Activated CD4-positive, alpha-beta memory T cell treated with anti-CD3 and anti-CD28 coated beads for 36 hours (primary cell): ENCODE results near the gene SQSTM1. TPM values are rescaled to one million over a fixed set of nuclear protein-coding genes. Genes with fewer than 3 reads are reported as not detected.

Experiments
- CTCF ChIA-PET: fragments of 350-600 bp; sonication (Branson Sonifier 250); formaldehyde crosslinking; loops from one replicate; lab custom pipeline; 2021; ENCODE audit warnings: antibody characterized with exemption, inconsistent platforms; lab: Charles Lee
- POLR2A ChIA-PET: fragments of 350-600 bp; sonication (Branson Sonifier 250); formaldehyde crosslinking; loops from one replicate; lab custom pipeline; 2021; ENCODE audit warnings: antibody characterized with exemption; lab: Charles Lee
- DNase-seq: peaks from one replicate; pipeline ENCODE4 v3.0.0-alpha.2; 2020
- H3K27ac Mint-ChIP-seq: one replicate; pipeline ENCODE4 v1.8.0; 2021; ENCODE audit warnings: mixed read lengths
- H3K27me3 Mint-ChIP-seq: one replicate; pipeline ENCODE4 v1.8.0; 2021; ENCODE audit warnings: mixed read lengths
- H3K36me3 Mint-ChIP-seq: one replicate; pipeline ENCODE4 v1.8.0; 2021; ENCODE audit warnings: mixed read lengths
- H3K4me1 Mint-ChIP-seq: one replicate; pipeline ENCODE4 v1.8.0; 2021; ENCODE audit warnings: low read depth, mixed read lengths
- H3K4me3 Mint-ChIP-seq: one replicate; pipeline ENCODE4 v1.8.0; 2021; ENCODE audit warnings: mild to moderate bottlenecking, mixed read lengths
- H3K9me3 Mint-ChIP-seq: one replicate; pipeline ENCODE4 v1.8.0; 2021; ENCODE audit warnings: mixed read lengths
- intact Hi-C: fragments of 100-400 bp; cut with micrococcal nuclease; formaldehyde crosslinking; loops from one replicate; pipeline ENCODE4 v1.15.1; 2023
- total RNA-seq, 2 experiments: library from RNA; stranded (reverse); gene quantifications; one replicate each; pipeline ENCODE4 v1.2.3, GENCODE V29; 2021

SQSTM1 gene
- total RNA-seq, 2 experiments from 2014 or later = 127 to 130 TPM

GRCh38 chr5:179812997-179813607 is 7.6 kb upstream of the SQSTM1 start:
- Mint-ChIP-seq H3K27ac (no peak overlapping the region), H3K36me3 (peaks cover 23% of the 10 kb centered on the region), H3K9me3 (no peaks in the 10 kb centered on the region), H3K27me3 (peaks cover 2% of the 10 kb centered on the region), H3K4me1 (peaks cover 8% of the 10 kb centered on the region), H3K4me3 (no peak overlapping the region)
- ChIA-PET POLR2A (interaction anchor here (0.6 to 1.3 kb wide), 2 partner anchors 11 to 104 kb away, joined by 3 to 6 read pairs; no protein-coding TSS in a partner anchor), CTCF (interaction anchor here (0.7 kb wide), 1 partner anchor 66 kb away, joined by 3 read pairs; no protein-coding TSS in a partner anchor)
- intact Hi-C loops = no loop called here
- no peak for DNase-seq

GRCh38 chr5:179814090-179814489 is 6.6 kb upstream of the SQSTM1 start:
- Mint-ChIP-seq H3K27me3 (peaks cover 2% of the 10 kb centered on the region), H3K4me3 (no peak overlapping the region), H3K4me1 (peaks cover 16% of the 10 kb centered on the region), H3K36me3 (peaks cover 24% of the 10 kb centered on the region), H3K27ac (no peak overlapping the region), H3K9me3 (no peaks in the 10 kb centered on the region)
- CTCF ChIA-PET = interaction anchor here (1.6 to 2.6 kb wide), 2 partner anchors 12 to 51 kb away, joined by 3 to 7 read pairs; no protein-coding TSS in a partner anchor
- intact Hi-C loops = no loop called here
- no peak for DNase-seq
- POLR2A ChIA-PET = interaction anchor here (0.6 kb wide), 1 partner anchor 103 kb away, joined by 6 read pairs; no protein-coding TSS in a partner anchor

- Mint-ChIP-seq H3K27ac (no peak overlapping the region), H3K4me3 (no peak overlapping the region), H3K27me3 (peaks cover 2% of the 10 kb centered on the region), H3K36me3 (peaks cover 20% of the 10 kb centered on the region), H3K9me3 (no peaks in the 10 kb centered on the region), H3K4me1 (peaks cover 27% of the 10 kb centered on the region)
- DNase-seq = no peak
- intact Hi-C loops = loop anchor here (5.0 kb wide), 1 partner anchor 193 kb away; the partner anchor contains the start of gene HNRNPH1
- ChIA-PET CTCF (interaction anchor here (1.6 to 2.6 kb wide), 2 partner anchors 13 to 52 kb away, joined by 3 to 7 read pairs; no protein-coding TSS in a partner anchor), POLR2A (no interaction called here)
These were observed 5.0 kb upstream of the SQSTM1 start for GRCh38 chr5:179815491-179816249.

GRCh38 chr5:179816401-179816795 is 4.3 kb upstream of the SQSTM1 start:
- Mint-ChIP-seq H3K4me3 (no peak overlapping the region), H3K36me3 (peaks cover 19% of the 10 kb centered on the region), H3K9me3 (no peaks in the 10 kb centered on the region), H3K27me3 (peaks cover 2% of the 10 kb centered on the region), H3K27ac (no peak overlapping the region), H3K4me1 (peaks cover 27% of the 10 kb centered on the region)
- CTCF ChIA-PET = interaction anchor here (2.6 kb wide), 1 partner anchor 14 kb away, joined by 7 read pairs; no protein-coding TSS in a partner anchor
- DNase-seq = no peak
- intact Hi-C loops = loop anchor here (5.0 kb wide), 1 partner anchor 194 kb away; the partner anchor contains the start of gene HNRNPH1
- POLR2A ChIA-PET = no interaction called here

GRCh38 chr5:179816796-179817469 is 3.8 kb upstream of the SQSTM1 start:
- Mint-ChIP-seq H3K27ac (no peak overlapping the region), H3K4me1 (peaks cover 29% of the 10 kb centered on the region), H3K27me3 (peaks cover 2% of the 10 kb centered on the region), H3K4me3 (no peak overlapping the region), H3K36me3 (peaks cover 22% of the 10 kb centered on the region), H3K9me3 (no peaks in the 10 kb centered on the region)
- intact Hi-C loops = loop anchor here (5.0 kb wide), 1 partner anchor 195 kb away; the partner anchor contains the start of gene HNRNPH1
- DNase-seq = no peak
- POLR2A ChIA-PET = no interaction called here
- CTCF ChIA-PET = no interaction called here

GRCh38 chr5:179817470-179817840 is 3.2 kb upstream of the SQSTM1 start:
- H3K4me3 Mint-ChIP-seq = no peak overlapping the region
- H3K9me3 Mint-ChIP-seq = no peaks in the 10 kb centered on the region
- CTCF ChIA-PET = no interaction called here
- H3K4me1 Mint-ChIP-seq = peaks cover 34% of the 10 kb centered on the region
- H3K27me3 Mint-ChIP-seq = peaks cover 2% of the 10 kb centered on the region
- H3K36me3 Mint-ChIP-seq = peaks cover 23% of the 10 kb centered on the region
- POLR2A ChIA-PET = no interaction called here
- intact Hi-C loops = loop anchor here (5.0 kb wide), 1 partner anchor 195 kb away; the partner anchor contains the start of gene HNRNPH1
- no peak for DNase-seq
- H3K27ac Mint-ChIP-seq = no peak overlapping the region

- ChIA-PET POLR2A (interaction anchor here (3.2 kb wide), 1 partner anchor 13 kb away, joined by 19 read pairs; no protein-coding TSS in a partner anchor), CTCF (interaction anchor here (1.3 kb wide), 1 partner anchor 22 kb away, joined by 3 read pairs; no protein-coding TSS in a partner anchor)
- H3K4me3 Mint-ChIP-seq = peak overlapping the region; percentile 76
- H3K9me3 Mint-ChIP-seq = no peaks in the 10 kb centered on the region
- H3K4me1 Mint-ChIP-seq = peaks cover 41% of the 10 kb centered on the region
- H3K27me3 Mint-ChIP-seq = peaks cover 2% of the 10 kb centered on the region
- intact Hi-C loops = loop anchor here (5.0 kb wide), 1 partner anchor 196 kb away; the partner anchor contains the start of gene HNRNPH1
- no peak for DNase-seq
- peak overlapping the region; percentile 62 for H3K27ac Mint-ChIP-seq
- H3K36me3 Mint-ChIP-seq = peaks cover 25% of the 10 kb centered on the region
These were observed 2.6 kb upstream of the SQSTM1 start for GRCh38 chr5:179817890-179818745.

- Mint-ChIP-seq H3K4me3 (peak overlapping the region; percentile 76), H3K4me1 (peaks cover 46% of the 10 kb centered on the region), H3K9me3 (no peaks in the 10 kb centered on the region), H3K27ac (peak overlapping the region; percentile 69), H3K27me3 (peaks cover 2% of the 10 kb centered on the region), H3K36me3 (peaks cover 29% of the 10 kb centered on the region)
- POLR2A ChIA-PET = interaction anchor here (2.1 to 3.2 kb wide), 2 partner anchors 14 to 40 kb away, joined by 6 to 19 read pairs; partner anchors contain the start of gene MRNIP
- CTCF ChIA-PET = interaction anchor here (1.3 kb wide), 1 partner anchor 23 kb away, joined by 3 read pairs; no protein-coding TSS in a partner anchor
- DNase-seq = peak; percentile 95
- intact Hi-C loops = loop anchor here (1.0 to 5.0 kb wide), 4 partner anchors 15 to 197 kb away; partner anchors contain the start of genes CANX, HNRNPH1 and MAML1
These were observed 1.9 kb upstream of the SQSTM1 start for GRCh38 chr5:179818746-179819295.

GRCh38 chr5:179819296-179820126 is 1.2 kb upstream of the SQSTM1 start:
- POLR2A ChIA-PET = interaction anchor here (1.2 to 3.2 kb wide), 8 partner anchors 13 to 196 kb away, joined by 3 to 19 read pairs (median 4); partner anchors contain the start of genes HNRNPH1 and MRNIP
- peak; percentile 62 for DNase-seq
- H3K4me1 Mint-ChIP-seq = peaks cover 47% of the 10 kb centered on the region
- H3K36me3 Mint-ChIP-seq = peaks cover 26% of the 10 kb centered on the region
- H3K4me3 Mint-ChIP-seq = peak overlapping the region; percentile 66
- peaks cover 2% of the 10 kb centered on the region for H3K27me3 Mint-ChIP-seq
- CTCF ChIA-PET = interaction anchor here (0.9 to 1.7 kb wide), 8 partner anchors 8 to 473 kb away, joined by 3 to 11 read pairs (median 4); no protein-coding TSS in a partner anchor
- intact Hi-C loops = loop anchor here (1.0 to 5.0 kb wide), 5 partner anchors 15 to 197 kb away; partner anchors contain the start of genes CANX, HNRNPH1, MAML1 and MRNIP
- no peaks in the 10 kb centered on the region for H3K9me3 Mint-ChIP-seq
- peak overlapping the region; percentile 85 for H3K27ac Mint-ChIP-seq
